ENCODE results near the gene UNC80.
A peak's percentile ranks its signal among the peaks of the same experiment; 100 is the strongest.

UNC80 gene

DNA sequence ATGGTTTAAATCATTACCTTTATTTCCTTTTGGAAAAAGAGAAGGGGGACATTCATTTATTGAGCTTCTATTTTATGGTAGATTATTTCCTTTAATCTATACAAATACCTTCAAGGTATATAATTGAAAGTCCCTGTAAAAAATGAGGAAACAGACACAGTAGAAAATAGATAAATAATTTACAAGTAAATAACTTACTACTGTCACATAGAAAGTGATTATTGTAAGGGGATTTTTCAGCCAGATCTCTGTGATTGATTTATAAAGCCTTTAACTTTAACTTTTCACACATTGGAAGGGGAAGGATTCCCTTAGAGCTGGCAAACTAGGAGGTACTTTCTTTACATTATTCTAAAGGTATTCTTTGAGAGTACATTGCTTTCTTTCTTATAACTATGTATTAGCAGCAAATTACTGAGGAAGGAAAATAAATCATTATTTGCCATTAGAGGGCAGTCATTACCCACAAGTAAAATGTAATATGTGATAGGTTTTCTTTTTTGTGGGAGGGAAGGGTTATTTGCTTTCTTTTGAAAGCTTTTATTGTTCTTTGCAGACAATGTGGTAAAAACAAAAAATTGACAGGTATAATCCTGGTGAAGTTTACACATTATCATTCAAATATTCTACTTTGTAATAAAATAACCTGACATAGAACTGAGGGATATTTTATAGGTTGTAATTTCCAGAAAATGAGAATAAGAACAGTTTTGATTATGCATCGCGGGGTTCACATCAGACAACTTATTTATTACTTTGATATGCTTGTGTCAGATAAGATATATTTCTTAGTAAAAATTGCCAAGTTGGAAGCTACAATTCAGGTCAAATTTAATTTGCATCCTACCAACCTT lies 206.0 kb downstream of the UNC80 start:
- TF ChIP-seq CTCF (IDR thresholded peaks at IDR 0.05; ENCODE audit: insufficient read depth, low read depth, low read length, missing control alignments) = peak; percentile 32
- H3K4me3 ChIP-seq (ENCODE audit: low read length) = no peak overlapping the region
- DNase-seq (ENCODE audit: low read depth) = peak; percentile 53

DNA sequence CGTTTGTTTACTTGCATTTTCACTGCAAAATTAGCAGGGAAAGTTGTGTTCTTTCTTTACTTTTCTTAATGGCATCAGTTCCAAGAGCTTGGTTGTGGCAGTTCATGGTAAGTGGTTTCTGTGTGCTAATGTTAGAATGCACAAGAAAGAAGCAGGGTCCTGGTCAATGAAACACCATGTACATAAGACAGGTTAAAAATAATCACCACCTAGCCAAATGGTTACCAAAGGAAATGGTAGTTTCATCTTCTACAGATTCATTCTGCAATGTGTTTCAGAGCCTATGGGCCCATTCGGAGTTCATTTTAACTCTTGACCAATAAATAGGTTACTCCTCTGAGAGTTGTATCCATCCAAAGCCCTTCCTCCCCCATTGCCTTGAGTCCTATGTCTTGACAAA lies 212.7 kb downstream of the UNC80 start:
- DNase-seq (ENCODE audit: low read depth) = no peak
- TF ChIP-seq CTCF (IDR thresholded peaks at IDR 0.05; ENCODE audit: insufficient read depth, low read depth, low read length, missing control alignments) = no peak
- H3K4me3 ChIP-seq (ENCODE audit: low read length) = no peak overlapping the region

- DNase-seq (ENCODE audit: low read depth) = no peak
- no peak overlapping the region for H3K4me3 ChIP-seq (ENCODE audit: low read length)
- TF ChIP-seq CTCF (IDR thresholded peaks at IDR 0.05; ENCODE audit: insufficient read depth, low read depth, low read length, missing control alignments) = no peak
These were observed 214.2 kb downstream of the UNC80 start for GRCh38 chr2:209985874-209986273.

- peak; percentile 41 for DNase-seq (ENCODE audit: low read depth)
- TF ChIP-seq CTCF (IDR thresholded peaks at IDR 0.05; ENCODE audit: insufficient read depth, low read depth, low read length, missing control alignments) = no peak
- no peak overlapping the region for H3K4me3 ChIP-seq (ENCODE audit: low read length)
These were observed 214.8 kb downstream of the UNC80 start for GRCh38 chr2:209986415-209986814.

GRCh38 chr2:209988010-209988409 lies 216.4 kb downstream of the UNC80 start:
- no peak for TF ChIP-seq CTCF (IDR thresholded peaks at IDR 0.05; ENCODE audit: insufficient read depth, low read depth, low read length, missing control alignments)
- no peak overlapping the region for H3K4me3 ChIP-seq (ENCODE audit: low read length)
- no peak for DNase-seq (ENCODE audit: low read depth)

DNA sequence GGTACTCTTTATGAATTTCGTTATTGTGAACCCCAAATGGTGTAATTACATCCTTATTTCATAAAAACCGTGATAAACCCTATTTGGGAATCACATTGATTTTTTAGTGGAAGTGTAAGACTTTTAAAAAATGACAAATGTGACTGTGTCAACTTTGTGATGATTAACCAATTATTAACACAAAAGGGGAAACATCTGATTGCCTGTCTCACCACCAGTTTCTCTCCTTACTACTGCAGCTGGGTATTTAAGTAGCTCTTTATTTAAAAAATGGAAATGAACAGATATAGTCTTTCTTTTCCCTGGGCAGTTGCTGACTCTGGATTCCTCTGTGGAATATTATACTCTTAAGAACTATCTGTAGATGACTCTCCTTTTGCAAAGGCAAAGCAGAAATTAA lies 219.2 kb downstream of the UNC80 start:
- DNase-seq (ENCODE audit: low read depth) = no peak
- TF ChIP-seq CTCF (IDR thresholded peaks at IDR 0.05; ENCODE audit: insufficient read depth, low read depth, low read length, missing control alignments) = no peak
- no peak overlapping the region for H3K4me3 ChIP-seq (ENCODE audit: low read length)

DNA sequence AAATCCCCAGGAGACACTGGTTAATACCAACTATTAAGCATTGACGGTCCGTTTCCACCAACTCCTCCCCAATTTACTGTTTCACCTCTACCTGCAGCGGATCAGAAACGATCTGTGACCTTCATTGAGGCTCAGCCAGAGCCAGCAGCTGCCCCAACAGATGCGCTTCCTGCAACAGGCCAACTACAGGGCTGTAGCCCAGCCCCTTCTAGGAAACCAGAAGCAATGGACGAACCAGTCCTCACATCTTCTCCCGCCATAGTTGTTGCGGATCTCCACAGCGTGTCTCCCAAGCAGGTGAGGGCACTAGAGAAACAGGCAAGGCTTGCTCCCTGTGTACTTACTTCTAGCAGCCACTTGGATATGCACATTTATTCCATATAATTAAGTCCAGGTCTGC lies 222.3 kb downstream of the UNC80 start:
- H3K4me3 ChIP-seq (ENCODE audit: low read length) = no peak overlapping the region
- no peak for TF ChIP-seq CTCF (IDR thresholded peaks at IDR 0.05; ENCODE audit: insufficient read depth, low read depth, low read length, missing control alignments)
- DNase-seq (ENCODE audit: low read depth) = no peak

Data from epithelial cell of esophagus (primary cell).